Stomach (tissue), 9 donors: ENCODE data around the gene UXS1. TPM values are rescaled to one million over a fixed set of nuclear protein-coding genes. Genes with fewer than 3 reads are reported as not detected.

Experiments
- DNase-seq, 2 donors: peaks; one replicate each; pipeline versions ENCODE4 v3.0.0 to v3.0.0-alpha.2; 2013 to 2019
- H3K27ac ChIP-seq, 5 donors: fragments of 200-600 bp in 4 of 5; sonication (generic) in 4 of 5; one replicate each; pipeline ENCODE4 v1.5.1; 2013 to 2019; ENCODE audit warnings: mild to moderate bottlenecking in 1 of 5, moderate library complexity in 1 of 5
- H3K27me3 ChIP-seq, 3 donors: fragments of 200-600 bp; sonication (generic); one replicate each; pipeline ENCODE4 v1.5.1; 2017 to 2019; ENCODE audit warnings: mixed run types in 1 of 3
- H3K36me3 ChIP-seq, 4 donors: fragments of 200-600 bp; sonication (generic); 1 replicate in 3 of 4; 2 replicates in 1 of 4; pipeline ENCODE4 v1.5.1; 2016 to 2019
- H3K4me1 ChIP-seq, 4 donors: fragments of 200-600 bp; sonication (generic); one replicate each; pipeline ENCODE4 v1.5.1; 2016 to 2019
- H3K4me3 ChIP-seq, 4 donors: fragments of 200-600 bp; sonication (generic) in 3 of 4; one replicate each; pipeline ENCODE4 v1.5.1; 2016 to 2019; ENCODE audit warnings: mild to moderate bottlenecking in 1 of 4
- H3K9me3 ChIP-seq, 4 donors: fragments of 200-600 bp; sonication (generic); one replicate each; pipeline ENCODE4 v1.5.1; 2016 to 2019
- EP300 ChIP-seq: sonication (generic); formaldehyde crosslinking; IDR thresholded peaks from one replicate; pipeline ENCODE4 v1.6.1; 2017; ENCODE audit warnings: antibody characterized with exemption
- POLR2A ChIP-seq, 4 donors: fragments of 450-650 bp; IDR thresholded peaks; one replicate each; pipeline ENCODE4 v1.6.1; 2016; ENCODE audit warnings: antibody characterized with exemption in 4 of 4, control low read depth in 2 of 4, mild to moderate bottlenecking in 1 of 4, moderate library complexity in 1 of 4
- POLR2AphosphoS5 ChIP-seq, 3 donors: sonication (generic); formaldehyde crosslinking; IDR thresholded peaks; one replicate each; pipeline ENCODE4 v1.6.1; 2016; ENCODE audit warnings: antibody characterized with exemption in 3 of 3
- WGBS, 5 donors: extraction: QIAGEN DNeasy Blood & Tissue Kit in 3 of 5; methylation state at CpG; one replicate each; pipeline versions ENCODE4 v1.1.5 to v1.1.7; 2013 to 2018; 5-methylcytosine and 5-hydroxymethylcytosine counted together
- intact Hi-C: fragments of 100-400 bp; cut with DNase I; formaldehyde crosslinking; loops from one replicate; pipeline ENCODE4 v1.15.1; 2023; ENCODE audit warnings: low total_unique reads
- polyA plus RNA-seq, 3 donors: library from polyadenylated mRNA; stranded (reverse); fragments of 200-250 nt; gene quantifications; one replicate each; pipeline ENCODE4 v1.2.3, GENCODE V29; 2013
- total RNA-seq, 5 donors: library from RNA; depleted of rRNA; stranded (reverse); fragments of >200 nt; gene quantifications; one replicate each; pipeline versions ENCODE4 v1.1.0 to v1.2.3, GENCODE V29; 2014 to 2016
- TF ChIP-seq, protein P1 (sequence below), 7 experiments: fragments of 450-650 bp in 4 of 7; fragments of 200-600 bp in 3 of 7; sonication (generic) in 3 of 7; IDR thresholded peaks; one replicate each; pipeline ENCODE4 v1.5.1; 2016 to 2019; ENCODE audit warnings: antibody characterized with exemption in 7 of 7, control low read depth in 2 of 7, mild to moderate bottlenecking in 1 of 7
- donor health status: healthy with polysubstance abuse.
- donor health status: Bipolar disorder and iron deficiency.
- donor health status: healthy.

Gene UXS1
- total and polyA plus RNA-seq, 8 donors, result 7.0 to 111 (median 16.8) TPM

DNA sequence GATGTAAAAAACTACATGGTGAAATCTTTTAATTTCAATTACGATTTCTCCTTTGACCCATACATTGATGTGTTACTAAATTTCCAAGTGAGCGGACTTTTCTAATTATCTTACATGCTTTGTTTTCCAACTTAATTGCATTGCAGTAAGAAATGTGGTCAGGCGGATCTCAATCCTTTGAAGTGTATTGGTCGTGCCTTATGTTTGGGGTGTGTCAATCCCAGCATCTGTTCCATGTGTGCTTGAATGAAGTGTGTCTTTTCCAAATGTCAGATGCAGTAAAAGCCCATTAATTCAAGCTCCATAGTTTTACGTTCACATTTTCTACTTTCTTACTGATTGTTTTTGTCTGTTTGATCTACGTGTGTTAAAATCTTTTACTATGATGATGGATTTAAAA is 113.1 kb downstream of the UXS1 start:
- Histone ChIP-seq H3K4me3 (no peak overlapping the region), H3K4me1 (peaks cover 0 to 6% (median 2%) of the 10 kb centered on the region in 4 donors), H3K9me3 (no peaks in the 10 kb centered on the region), H3K36me3 (no peaks in the 10 kb centered on the region), H3K27ac (no peak overlapping the region), H3K27me3 (no peaks in the 10 kb centered on the region)
- intact Hi-C loops, result no loop called here
- 87 to 93% (median 88%) methylated on average over 6 of the region's 6 CpGs for whole genome bisulfite sequencing, 5 donors
- DNase-seq, result no peak
- TF ChIP-seq, protein P1, sequence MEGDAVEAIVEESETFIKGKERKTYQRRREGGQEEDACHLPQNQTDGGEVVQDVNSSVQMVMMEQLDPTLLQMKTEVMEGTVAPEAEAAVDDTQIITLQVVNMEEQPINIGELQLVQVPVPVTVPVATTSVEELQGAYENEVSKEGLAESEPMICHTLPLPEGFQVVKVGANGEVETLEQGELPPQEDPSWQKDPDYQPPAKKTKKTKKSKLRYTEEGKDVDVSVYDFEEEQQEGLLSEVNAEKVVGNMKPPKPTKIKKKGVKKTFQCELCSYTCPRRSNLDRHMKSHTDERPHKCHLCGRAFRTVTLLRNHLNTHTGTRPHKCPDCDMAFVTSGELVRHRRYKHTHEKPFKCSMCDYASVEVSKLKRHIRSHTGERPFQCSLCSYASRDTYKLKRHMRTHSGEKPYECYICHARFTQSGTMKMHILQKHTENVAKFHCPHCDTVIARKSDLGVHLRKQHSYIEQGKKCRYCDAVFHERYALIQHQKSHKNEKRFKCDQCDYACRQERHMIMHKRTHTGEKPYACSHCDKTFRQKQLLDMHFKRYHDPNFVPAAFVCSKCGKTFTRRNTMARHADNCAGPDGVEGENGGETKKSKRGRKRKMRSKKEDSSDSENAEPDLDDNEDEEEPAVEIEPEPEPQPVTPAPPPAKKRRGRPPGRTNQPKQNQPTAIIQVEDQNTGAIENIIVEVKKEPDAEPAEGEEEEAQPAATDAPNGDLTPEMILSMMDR (IDR thresholded peaks at IDR 0.05), result no peak
- TF ChIP-seq EP300 (no peak), POLR2A (IDR thresholded peaks at IDR 0.05) (no peak), POLR2AphosphoS5 (IDR thresholded peaks at IDR 0.05) (no peak)

DNA sequence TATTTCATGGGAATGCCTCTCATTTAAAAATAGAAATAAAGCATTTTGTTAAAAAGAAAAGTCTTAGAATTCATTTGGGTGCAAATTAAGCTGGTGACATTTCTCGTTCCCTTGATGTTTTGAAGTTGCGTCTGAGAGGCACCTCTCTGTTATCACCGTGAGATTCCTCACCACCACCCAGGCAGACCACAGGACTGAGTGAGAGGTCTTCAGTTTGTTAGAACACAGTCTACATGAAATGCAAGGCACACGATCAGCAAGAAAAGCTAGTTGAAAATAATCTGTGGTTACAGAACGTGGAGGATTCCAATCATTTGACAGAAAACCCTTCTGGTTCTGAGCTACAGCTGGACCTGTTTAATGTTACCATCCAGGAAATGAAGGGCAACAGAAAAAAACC is 116.0 kb downstream of the UXS1 start:
- DNase-seq, result no peak
- Histone ChIP-seq H3K4me3 (no peak overlapping the region), H3K9me3 (no peaks in the 10 kb centered on the region), H3K27ac (no peak overlapping the region), H3K27me3 (no peaks in the 10 kb centered on the region), H3K36me3 (no peaks in the 10 kb centered on the region), H3K4me1 (peaks cover 0 to 19% (median 5%) of the 10 kb centered on the region in 4 donors)
- intact Hi-C loops, result no loop called here
- WGBS, 5 donors, result 65 to 77% (median 71%) methylated on average over 5 of the region's 5 CpGs
- TF ChIP-seq, protein P1 (IDR thresholded peaks at IDR 0.05), result no peak
- TF ChIP-seq EP300 (no peak), POLR2AphosphoS5 (IDR thresholded peaks at IDR 0.05) (no peak), POLR2A (IDR thresholded peaks at IDR 0.05) (no peak)

DNA sequence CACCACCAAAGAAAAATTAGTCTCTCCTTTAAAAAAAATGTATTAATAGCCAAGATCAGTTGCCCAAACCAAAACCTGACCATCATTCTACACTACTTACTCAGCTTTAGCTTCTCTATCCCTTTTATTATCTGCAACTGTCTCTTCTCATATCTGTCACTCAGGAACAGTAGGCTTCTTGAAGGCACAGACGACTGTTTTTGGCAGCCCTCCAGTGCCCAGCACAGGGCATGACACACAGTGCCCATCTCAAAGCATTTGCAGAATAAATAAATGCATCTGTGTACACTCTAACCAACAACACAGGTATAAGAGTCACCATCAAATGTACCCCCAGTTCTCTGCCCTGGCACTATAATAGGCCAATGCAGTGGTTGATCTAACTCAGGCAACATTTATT is 117.2 kb downstream of the UXS1 start:
- H3K27me3 ChIP-seq, result no peaks in the 10 kb centered on the region
- no peak overlapping the region for H3K4me3 ChIP-seq
- no peaks in the 10 kb centered on the region for H3K9me3 ChIP-seq
- peaks cover 0 to 31% (median 8%) of the 10 kb centered on the region in 4 donors for H3K4me1 ChIP-seq
- H3K27ac ChIP-seq, result no peak overlapping the region
- no peak for DNase-seq
- TF ChIP-seq, protein P1 (IDR thresholded peaks at IDR 0.05), result no peak
- TF ChIP-seq EP300 (no peak), POLR2A (IDR thresholded peaks at IDR 0.05) (no peak), POLR2AphosphoS5 (IDR thresholded peaks at IDR 0.05) (no peak)
- no peaks in the 10 kb centered on the region for H3K36me3 ChIP-seq
- intact Hi-C loops, result no loop called here
- WGBS, 5 donors, result 42 to 63% (median 59%) methylated on average over 1 of the region's 1 CpG

DNA sequence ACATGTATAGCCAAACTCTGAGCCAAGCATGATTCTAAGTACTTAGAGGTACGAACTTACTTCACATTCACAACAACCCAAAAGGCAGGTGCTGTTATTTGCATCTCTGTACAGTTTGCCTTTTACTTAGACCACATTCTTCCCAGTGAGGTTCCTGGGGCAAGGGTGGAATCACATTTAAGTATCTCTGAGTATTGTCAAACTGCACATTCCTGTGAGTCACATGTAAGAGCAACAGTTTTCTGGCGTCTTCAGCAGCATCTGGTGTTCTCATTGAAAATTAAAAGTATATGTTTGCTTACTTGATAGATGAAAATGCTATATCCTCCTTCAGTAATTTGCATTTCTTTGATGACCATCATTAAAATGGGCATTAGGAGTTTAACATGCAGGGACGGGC is 119.1 kb downstream of the UXS1 start:
- no peak overlapping the region for H3K4me3 ChIP-seq
- H3K9me3 ChIP-seq, result no peaks in the 10 kb centered on the region
- no peaks in the 10 kb centered on the region for H3K36me3 ChIP-seq
- TF ChIP-seq EP300, result no peak
- no peak for TF ChIP-seq POLR2A (IDR thresholded peaks at IDR 0.05)
- TF ChIP-seq, protein P1 (IDR thresholded peaks at IDR 0.05), result no peak
- TF ChIP-seq POLR2AphosphoS5 (IDR thresholded peaks at IDR 0.05), result no peak
- H3K4me1 ChIP-seq, result peaks cover 0 to 36% (median 14%) of the 10 kb centered on the region in 4 donors
- intact Hi-C loops, result no loop called here
- WGBS, 5 donors, result 81 to 92% (median 87%) methylated on average over 3 of the region's 3 CpGs
- no peaks in the 10 kb centered on the region for H3K27me3 ChIP-seq
- no peak overlapping the region for H3K27ac ChIP-seq
- DNase-seq, result no peak
